ENCODE data around the gene WDR33.

DNA sequence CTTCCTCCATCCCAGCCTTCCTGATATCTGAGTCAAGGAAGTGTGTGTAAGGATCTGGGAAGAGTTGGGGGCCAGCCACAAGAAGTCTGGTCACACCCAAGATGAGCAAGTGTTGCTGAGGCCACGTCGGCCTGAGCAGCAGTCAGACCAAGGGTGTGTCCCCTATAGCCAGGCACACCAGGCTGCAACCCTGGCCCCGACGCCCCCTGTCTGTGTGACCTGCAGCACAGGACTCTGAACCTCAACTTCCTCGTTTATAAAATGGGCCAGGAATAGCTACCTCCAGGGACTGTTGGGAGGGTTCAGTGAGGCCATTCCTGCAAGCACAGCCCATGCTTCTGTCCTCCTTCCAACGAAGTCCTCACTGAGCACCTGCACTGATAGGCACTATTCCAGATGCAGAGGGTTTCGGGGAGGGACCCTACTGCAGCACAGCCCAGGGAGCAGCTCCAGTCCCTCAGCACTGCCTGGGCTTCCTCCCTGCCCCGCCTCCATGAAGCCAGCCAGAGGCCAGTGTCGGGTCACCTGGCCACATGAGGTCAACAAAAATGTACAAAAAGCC is 148.9 kb downstream of the WDR33 start:
- TF ChIP-seq EZH2 (IDR thresholded peaks at IDR 0.05; ENCODE audit: insufficient read depth, poor library complexity, severe bottlenecking): no peak
- no peak for TF ChIP-seq EZH2phosphoT487 (IDR thresholded peaks at IDR 0.05; ENCODE audit: insufficient read depth, low read depth)

Data from GM23248 (cell line).